GM19438 (cell line): ENCODE results near the gene CADPS.

Experiments used
- ATAC-seq: cut with Tn5 transposase; IDR thresholded peaks from one replicate; pipeline ENCODE4 v1.9.1; 2021; ENCODE audit warnings: low read depth; ENCODE audit not compliant: unreplicated experiment

Gene CADPS

GRCh38 chr3:62873761-62874710, 1.2 kb downstream of the CADPS start:
- ATAC-seq: peak; percentile 59

- no peak for ATAC-seq
These were observed 1.8 kb downstream of the CADPS start for GRCh38 chr3:62873451-62873760.

GRCh38 chr3:62872318-62872717, 2.9 kb downstream of the CADPS start:
- no peak for ATAC-seq

- no peak for ATAC-seq
These were observed 4.9 kb downstream of the CADPS start for GRCh38 chr3:62870321-62870720.

- ATAC-seq: no peak
These were observed 11.6 kb downstream of the CADPS start for GRCh38 chr3:62863648-62864047.

GRCh38 chr3:62859203-62859791, 15.9 kb downstream of the CADPS start:
- no peak for ATAC-seq

GRCh38 chr3:62845996-62846395, 29.2 kb downstream of the CADPS start:
- ATAC-seq: no peak

GRCh38 chr3:62843508-62843907, 31.7 kb downstream of the CADPS start:
- ATAC-seq: no peak

- no peak for ATAC-seq
These were observed 35.5 kb downstream of the CADPS start for GRCh38 chr3:62839748-62840147.

- no peak for ATAC-seq
These were observed 38.0 kb downstream of the CADPS start for GRCh38 chr3:62837145-62837787.

GRCh38 chr3:62835554-62836236, 39.5 kb downstream of the CADPS start:
- peak; percentile 67 for ATAC-seq

GRCh38 chr3:62833538-62833937, 41.7 kb downstream of the CADPS start:
- no peak for ATAC-seq

GRCh38 chr3:62832553-62832952, 42.7 kb downstream of the CADPS start:
- no peak for ATAC-seq

GRCh38 chr3:62830727-62831322, 44.4 kb downstream of the CADPS start:
- no peak for ATAC-seq

GRCh38 chr3:62827550-62827949, 47.7 kb downstream of the CADPS start:
- ATAC-seq: no peak

- ATAC-seq: no peak
These were observed 50.1 kb downstream of the CADPS start for GRCh38 chr3:62824965-62825592.

GRCh38 chr3:62823461-62824050, 51.7 kb downstream of the CADPS start:
- ATAC-seq: no peak

- ATAC-seq: no peak
These were observed 52.3 kb downstream of the CADPS start for GRCh38 chr3:62822905-62823304.

- peak; percentile 80 for ATAC-seq
These were observed 56.9 kb downstream of the CADPS start for GRCh38 chr3:62818347-62818746.

- ATAC-seq: no peak
These were observed 57.5 kb downstream of the CADPS start for GRCh38 chr3:62817678-62818077.
